Lower leg skin (tissue), 4 donors: ENCODE measurements around the gene ASPRV1. TPM values are rescaled to one million over a fixed set of nuclear protein-coding genes. Genes with fewer than 3 reads are reported as not detected.

Experiments used
- DNase-seq, 2 donors: peaks; one replicate each; pipeline ENCODE4 v3.0.0-alpha.2; 2019; ENCODE audit warnings: low spot score in 2 of 2
- H3K4me3 ChIP-seq: fragments of 200-600 bp; sonication (generic); 2 replicates; pipeline ENCODE4 v1.5.1; 2017; ENCODE audit warnings: mild to moderate bottlenecking, low read depth; ENCODE audit not compliant: poor library complexity, severe bottlenecking
- CTCF ChIP-seq, 3 donors: fragments of 450-650 bp; IDR thresholded peaks; one replicate each; pipeline ENCODE4 v1.5.1; 2016; ENCODE audit warnings: antibody characterized with exemption in 3 of 3, mild to moderate bottlenecking in 3 of 3, moderate library complexity in 2 of 3
- POLR2A ChIP-seq, 2 donors: fragments of 450-650 bp; IDR thresholded peaks; one replicate each; pipeline ENCODE4 v1.6.1; 2016 to 2017; ENCODE audit warnings: antibody characterized with exemption in 2 of 2, mild to moderate bottlenecking in 1 of 2, moderate library complexity in 1 of 2
- WGBS, 2 donors: methylation state at CpG; one replicate each; pipeline ENCODE4 v1.1.5; 2018; 5-methylcytosine and 5-hydroxymethylcytosine counted together
- intact Hi-C: fragments of 100-400 bp; cut with DNase I; formaldehyde crosslinking; loops from one replicate; pipeline ENCODE4 v1.15.0; 2023; ENCODE audit warnings: low total_unique reads
- total RNA-seq, 4 donors: library from RNA; depleted of rRNA; stranded (reverse); fragments of >200 nt; gene quantifications; one replicate each; pipeline ENCODE4 v1.1.0, GENCODE V29; 2016

The ASPRV1 gene
- total RNA-seq, 4 donors from 2014 or later: 771 to 1,715 (median 955) TPM

DNA sequence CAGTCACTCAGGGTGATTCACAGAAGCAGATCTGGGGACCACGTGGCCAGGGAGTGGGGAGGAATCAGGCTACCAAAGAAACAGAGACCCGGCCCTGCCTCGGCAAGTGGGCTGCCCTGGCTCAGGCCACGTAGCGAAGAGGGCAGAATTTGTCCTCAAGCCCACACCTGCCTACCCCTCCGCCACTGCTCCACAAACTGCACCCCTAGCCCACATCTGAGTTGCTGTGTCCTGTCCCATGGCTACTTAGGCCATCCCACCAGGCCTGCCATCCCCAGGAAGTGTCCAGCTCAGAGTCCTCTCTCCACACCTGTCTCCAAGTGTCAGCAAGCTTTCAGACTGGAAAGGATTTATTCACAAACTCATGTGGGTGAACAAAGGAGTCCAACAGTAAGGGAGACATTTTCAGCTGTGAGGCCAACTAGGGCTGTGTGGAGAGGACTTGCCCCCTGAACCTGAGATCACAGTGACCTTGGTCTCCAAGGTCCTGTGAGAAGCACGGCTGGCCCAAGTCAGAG lies 31.7 kb upstream of the ASPRV1 start:
- WGBS, 2 donors: 90 to 93% methylated on average over 7 of the region's 7 CpGs
- DNase-seq: no peak

GRCh38 chr2:69992310-69993047 lies 31.0 kb upstream of the ASPRV1 start:
- intact Hi-C loops: no loop called here
- no peak for DNase-seq
- WGBS, 2 donors: 91 to 94% methylated on average over 8 of the region's 8 CpGs
- TF ChIP-seq CTCF (IDR thresholded peaks at IDR 0.05) (no peak), POLR2A (IDR thresholded peaks at IDR 0.05) (no peak)
- H3K4me3 ChIP-seq: no peak overlapping the region

More for the DNA sequence above, 31.7 kb upstream of the ASPRV1 start:
- TF ChIP-seq CTCF (IDR thresholded peaks at IDR 0.05) (no peak), POLR2A (IDR thresholded peaks at IDR 0.05) (no peak)
- intact Hi-C loops: no loop called here
- H3K4me3 ChIP-seq: no peak overlapping the region

- WGBS, 2 donors: 67 to 75% methylated on average over 12 of the region's 12 CpGs
- intact Hi-C loops: no loop called here
- no peak overlapping the region for H3K4me3 ChIP-seq
- DNase-seq: no peak
- TF ChIP-seq CTCF (IDR thresholded peaks at IDR 0.05): no peak
- TF ChIP-seq POLR2A (IDR thresholded peaks at IDR 0.05): no peak
Observed at GRCh38 chr2:69989441-69990105, 28.1 kb upstream of the ASPRV1 start.

- 41 to 49% methylated on average over 3 of the region's 3 CpGs for WGBS, 2 donors
- TF ChIP-seq CTCF (IDR thresholded peaks at IDR 0.05) (no peak), POLR2A (IDR thresholded peaks at IDR 0.05) (no peak)
- no peak overlapping the region for H3K4me3 ChIP-seq
- intact Hi-C loops: no loop called here
- DNase-seq: no peak
Observed at GRCh38 chr2:69989009-69989408, 27.6 kb upstream of the ASPRV1 start.

DNA sequence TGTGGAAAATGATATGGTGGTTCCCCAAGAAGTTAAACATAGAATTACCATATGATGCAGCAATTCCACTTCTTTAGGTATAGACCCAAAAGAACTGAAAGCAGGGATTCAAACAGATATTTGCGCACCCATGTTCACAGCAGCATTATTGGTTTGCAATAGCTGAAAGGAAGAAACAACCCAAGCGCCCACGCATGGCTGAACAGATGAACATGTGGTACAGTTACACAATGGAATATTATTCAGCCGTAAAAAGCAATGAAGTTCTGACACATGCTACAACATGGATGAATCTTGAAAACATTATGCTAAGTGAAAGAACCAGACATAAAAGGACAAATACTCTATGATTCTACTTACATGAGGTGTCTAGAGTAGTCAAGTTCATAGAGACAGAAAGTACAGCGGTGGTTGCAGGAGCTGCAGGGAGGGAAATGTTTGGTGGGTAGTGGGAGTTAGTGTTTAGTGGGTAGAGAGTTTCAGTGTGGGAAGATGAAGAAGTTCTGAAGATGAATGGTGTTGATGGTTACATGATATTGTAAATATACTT lies 26.7 kb upstream of the ASPRV1 start:
- TF ChIP-seq CTCF (IDR thresholded peaks at IDR 0.05) (no peak), POLR2A (IDR thresholded peaks at IDR 0.05) (no peak)
- 94% methylated on average over 5 of the region's 5 CpGs for WGBS, 2 donors
- intact Hi-C loops: no loop called here

More for the DNA sequence above, 26.7 kb upstream of the ASPRV1 start:
- no peak for DNase-seq
- no peak overlapping the region for H3K4me3 ChIP-seq
